Measurements from ENCODE around the gene MS4A15. TPM values are rescaled to one million over a fixed set of nuclear protein-coding genes. Genes with fewer than 3 reads are reported as not detected.

The MS4A15 gene
- total and polyA plus RNA-seq, 9 donors: 0.15 to 1.1 (median 0.33) TPM; not detected in 6

DNA sequence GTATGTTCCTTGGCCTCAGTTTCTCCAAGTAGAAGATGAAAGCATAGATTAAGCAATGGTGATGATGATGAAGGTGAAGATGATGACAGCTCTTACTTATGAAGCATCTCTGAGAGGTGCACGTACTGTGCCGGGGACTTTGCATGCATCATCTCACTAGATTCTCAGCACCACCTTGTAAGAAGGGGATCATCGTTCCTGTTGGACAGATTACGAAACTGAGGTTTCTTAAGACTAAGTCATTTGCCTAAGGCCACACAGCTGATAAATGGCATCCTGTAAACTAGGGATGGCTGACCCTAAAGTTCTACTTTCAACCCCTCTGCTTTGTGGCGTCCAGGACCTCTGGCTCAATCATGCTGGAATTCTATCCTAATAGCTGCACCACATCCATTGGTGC lies 8.7 kb downstream of the MS4A15 start:
- Histone ChIP-seq H3K27ac (no peak overlapping the region), H3K4me3 (no peak overlapping the region), H3K27me3 (no peaks in the 10 kb centered on the region), H3K9me3 (no peaks in the 10 kb centered on the region), H3K4me1 (ENCODE audit: insufficient read depth) (no peaks in the 10 kb centered on the region), H3K36me3 (no peaks in the 10 kb centered on the region)
- TF ChIP-seq EP300 (IDR thresholded peaks at IDR 0.05): no peak
- TF ChIP-seq POLR2A (IDR thresholded peaks at IDR 0.05): no peak
- TF ChIP-seq CTCF (IDR thresholded peaks at IDR 0.05): no peak
- intact Hi-C loops (cut with DNase I): no loop called here
- WGBS, 3 donors: 90 to 97% (median 97%) methylated on average over 5 of the region's 5 CpGs
- no peak for DNase-seq

DNA sequence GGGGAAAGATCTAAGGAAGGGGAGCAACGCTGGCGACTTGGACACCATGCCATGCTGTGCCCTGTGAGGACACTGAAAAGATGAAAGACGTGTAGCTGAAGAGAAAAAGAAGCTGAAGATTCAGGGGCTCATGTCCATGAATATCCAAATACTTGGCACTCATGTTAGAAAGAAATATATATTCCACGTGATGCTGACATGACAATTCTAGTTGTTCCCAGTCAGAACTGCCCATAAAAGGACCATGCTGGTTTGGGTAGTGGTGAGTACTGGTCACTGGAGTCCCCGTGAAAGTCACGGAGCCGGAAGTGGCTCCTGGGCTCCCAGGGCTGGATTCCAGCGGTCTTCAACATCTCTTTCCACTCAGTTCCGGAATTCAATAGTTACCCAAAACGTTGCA lies 9.9 kb downstream of the MS4A15 start:
- Histone ChIP-seq H3K27me3 (no peaks in the 10 kb centered on the region), H3K9me3 (no peaks in the 10 kb centered on the region), H3K27ac (no peak overlapping the region), H3K4me1 (ENCODE audit: insufficient read depth) (no peaks in the 10 kb centered on the region), H3K36me3 (no peaks in the 10 kb centered on the region), H3K4me3 (no peak overlapping the region)
- WGBS, 3 donors: 73 to 82% (median 82%) methylated on average over 10 of the region's 10 CpGs
- intact Hi-C loops (cut with DNase I): no loop called here
- no peak for TF ChIP-seq POLR2A (IDR thresholded peaks at IDR 0.05)
- TF ChIP-seq CTCF (IDR thresholded peaks at IDR 0.05): no peak
- TF ChIP-seq EP300 (IDR thresholded peaks at IDR 0.05): no peak
- DNase-seq: no peak

DNA sequence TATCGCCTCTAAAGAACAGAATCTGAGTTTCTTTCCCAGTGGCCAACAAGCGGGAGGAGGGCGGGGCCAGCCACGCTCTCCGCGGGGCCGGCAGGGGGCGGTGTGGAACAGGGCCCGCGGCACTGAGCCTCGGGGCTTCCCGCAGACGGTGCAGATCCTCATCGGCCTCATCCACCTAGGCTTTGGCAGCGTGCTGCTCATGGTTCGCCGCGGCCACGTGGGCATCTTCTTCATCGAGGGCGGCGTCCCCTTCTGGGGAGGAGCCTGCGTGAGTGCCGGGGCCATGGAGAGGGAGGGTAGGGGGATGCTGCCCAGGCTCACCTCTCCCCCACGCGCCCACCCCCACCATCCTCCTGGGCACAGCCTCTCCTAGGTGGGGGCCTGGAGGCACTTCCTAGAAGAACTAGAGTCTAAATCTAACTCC lies 10.7 kb downstream of the MS4A15 start:
- H3K36me3 ChIP-seq: no peaks in the 10 kb centered on the region
- no peaks in the 10 kb centered on the region for H3K9me3 ChIP-seq
- DNase-seq: no peak
- WGBS, 3 donors: 26 to 44% (median 33%) methylated on average over 23 to 26 of the region's 26 CpGs
- H3K4me1 ChIP-seq (ENCODE audit: insufficient read depth): no peaks in the 10 kb centered on the region
- no peak overlapping the region for H3K27ac ChIP-seq
- TF ChIP-seq POLR2A (IDR thresholded peaks at IDR 0.05) (no peak), EP300 (IDR thresholded peaks at IDR 0.05) (no peak), CTCF (IDR thresholded peaks at IDR 0.05) (no peak)
- no peaks in the 10 kb centered on the region for H3K27me3 ChIP-seq
- H3K4me3 ChIP-seq: no peak overlapping the region
- intact Hi-C loops (cut with DNase I): no loop called here

- Histone ChIP-seq H3K36me3 (no peaks in the 10 kb centered on the region), H3K27me3 (no peaks in the 10 kb centered on the region), H3K4me1 (ENCODE audit: insufficient read depth) (no peaks in the 10 kb centered on the region), H3K27ac (no peak overlapping the region), H3K9me3 (no peaks in the 10 kb centered on the region), H3K4me3 (no peak overlapping the region)
- no peak for TF ChIP-seq EP300 (IDR thresholded peaks at IDR 0.05)
- no peak for TF ChIP-seq CTCF (IDR thresholded peaks at IDR 0.05)
- no peak for TF ChIP-seq POLR2A (IDR thresholded peaks at IDR 0.05)
- intact Hi-C loops (cut with DNase I): no loop called here
- no peak for DNase-seq
- WGBS, 3 donors: 92 to 95% (median 92%) methylated on average over 8 of the region's 8 CpGs
These were observed 11.5 kb downstream of the MS4A15 start for GRCh38 chr11:60768202-60768601.

GRCh38 chr11:60769273-60769672 lies 12.6 kb downstream of the MS4A15 start:
- DNase-seq: no peak
- TF ChIP-seq POLR2A (IDR thresholded peaks at IDR 0.05) (no peak), EP300 (IDR thresholded peaks at IDR 0.05) (no peak), CTCF (IDR thresholded peaks at IDR 0.05) (no peak)
- Histone ChIP-seq H3K27ac (no peak overlapping the region), H3K9me3 (no peaks in the 10 kb centered on the region), H3K4me1 (ENCODE audit: insufficient read depth) (no peaks in the 10 kb centered on the region), H3K27me3 (no peaks in the 10 kb centered on the region), H3K4me3 (no peak overlapping the region), H3K36me3 (no peaks in the 10 kb centered on the region)
- WGBS, 3 donors: 55 to 73% (median 60%) methylated on average over 4 of the region's 4 CpGs
- intact Hi-C loops (cut with DNase I): no loop called here

All from ovary (tissue), 9 donors.